HG02588 (cell line): Measurements from ENCODE around the gene ITPA.

Source experiments
- ATAC-seq: cut with Tn5 transposase; IDR thresholded peaks from one replicate; pipeline ENCODE4 v1.9.1; 2021; ENCODE audit warnings: mild to moderate bottlenecking, moderate library complexity; ENCODE audit not compliant: unreplicated experiment

The ITPA gene

GRCh38 chr20:3209257-3209945 is at the start of gene ITPA:
Gene ITPA, plus strand, starts transcription at chr20:3209498. Its CDS starts 54 bp downstream, at chr20:3209552.
- no peak for ATAC-seq

- no peak for ATAC-seq
Observed at GRCh38 chr20:3160418-3160817, 48.9 kb upstream of the ITPA start.

- ATAC-seq: no peak
Observed at GRCh38 chr20:3161316-3162079, 47.8 kb upstream of the ITPA start.

- ATAC-seq: no peak
Observed at GRCh38 chr20:3162080-3162611, 47.2 kb upstream of the ITPA start.

- no peak for ATAC-seq
Observed at GRCh38 chr20:3163099-3164042, 45.9 kb upstream of the ITPA start.

GRCh38 chr20:3164043-3164762 is 45.1 kb upstream of the ITPA start:
- no peak for ATAC-seq

GRCh38 chr20:3164763-3165410 is 44.4 kb upstream of the ITPA start:
- no peak for ATAC-seq

- ATAC-seq: no peak
Observed at GRCh38 chr20:3165473-3166337, 43.6 kb upstream of the ITPA start.

- no peak for ATAC-seq
Observed at GRCh38 chr20:3166338-3166912, 42.9 kb upstream of the ITPA start.

- ATAC-seq: no peak
Observed at GRCh38 chr20:3166913-3167342, 42.4 kb upstream of the ITPA start.

GRCh38 chr20:3167738-3168078 is 41.6 kb upstream of the ITPA start:
- ATAC-seq: no peak

GRCh38 chr20:3168079-3168828 is 41.0 kb upstream of the ITPA start:
- no peak for ATAC-seq

- ATAC-seq: no peak
Observed at GRCh38 chr20:3168829-3169590, 40.3 kb upstream of the ITPA start.

- no peak for ATAC-seq
Observed at GRCh38 chr20:3171391-3172125, 37.7 kb upstream of the ITPA start.

GRCh38 chr20:3172126-3172932 is 37.0 kb upstream of the ITPA start:
- ATAC-seq: no peak
